WTC11 (cell line): ENCODE measurements around the gene CHAT. TPM values are rescaled to one million over a fixed set of nuclear protein-coding genes. Genes with fewer than 3 reads are reported as not detected.
A peak's percentile ranks its signal among the peaks of the same experiment; 100 is the strongest.

ENCODE experiments used
- ATAC-seq: fragments of 200-7000 bp; cut with Tn5 transposase; 2 replicates; pipeline ENCODE4 v1.10.0; 2021; ENCODE audit warnings: mild to moderate bottlenecking, moderate library complexity
- CTCF ChIA-PET: fragments of 300-600 bp; sonication (Branson Sonifier 250); formaldehyde crosslinking; loops from one replicate; lab custom pipeline; 2021; ENCODE audit warnings: antibody characterized with exemption; lab: Charles Lee
- POLR2A ChIA-PET: fragments of 350-600 bp; sonication (Branson Sonifier 250); formaldehyde crosslinking; loops from one replicate; lab custom pipeline; 2021; ENCODE audit warnings: antibody characterized with exemption; lab: Charles Lee
- DNase-seq: peaks from one replicate; pipeline ENCODE4 v3.0.0; 2021; ENCODE audit warnings: low spot score
- H3K27ac Mint-ChIP-seq: 2 replicates; pipeline ENCODE4 v1.8.0; 2021; ENCODE audit warnings: mixed read lengths
- H3K27me3 Mint-ChIP-seq: 2 replicates; pipeline ENCODE4 v1.8.0; 2021; ENCODE audit warnings: low read depth, mild to moderate bottlenecking, moderate library complexity, mixed read lengths
- H3K36me3 Mint-ChIP-seq: 2 replicates; pipeline ENCODE4 v1.8.0; 2021; ENCODE audit warnings: mixed read lengths
- H3K4me1 Mint-ChIP-seq: 2 replicates; pipeline ENCODE4 v1.8.0; 2022; ENCODE audit warnings: mixed read lengths
- H3K4me3 Mint-ChIP-seq: 2 replicates; pipeline ENCODE4 v1.8.0; 2021; ENCODE audit warnings: mild to moderate bottlenecking, moderate library complexity, mixed read lengths
- H3K9me3 Mint-ChIP-seq: 2 replicates; pipeline ENCODE4 v1.8.0; 2021; ENCODE audit warnings: mixed read lengths
- ARID4B ChIP-seq: sonication (generic); formaldehyde crosslinking; IDR thresholded peaks from 2 replicates; pipeline ENCODE4 v1.8.0; 2023; ENCODE audit warnings: missing genetic modification reagents, mild to moderate bottlenecking, borderline replicate concordance
- ATF2 ChIP-seq: sonication (generic); formaldehyde crosslinking; IDR thresholded peaks from 2 replicates; pipeline ENCODE4 v1.8.1; 2022; ENCODE audit warnings: low read depth, missing genetic modification reagents, borderline replicate concordance
- ATF3 ChIP-seq: sonication (generic); formaldehyde crosslinking; conservative IDR thresholded peaks from 2 replicates; pipeline ENCODE4 v1.8.1; 2022; ENCODE audit warnings: mild to moderate bottlenecking, missing genetic modification reagents
- ETV6 ChIP-seq: sonication (generic); formaldehyde crosslinking; IDR thresholded peaks from 2 replicates; pipeline ENCODE4 v1.8.1; 2022; ENCODE audit warnings: mild to moderate bottlenecking, missing genetic modification reagents
- FOXJ3 ChIP-seq: sonication (generic); formaldehyde crosslinking; IDR thresholded peaks from 2 replicates; pipeline ENCODE4 v1.9.0; 2021; ENCODE audit warnings: missing genetic modification reagents, mild to moderate bottlenecking, borderline replicate concordance
- FOXK1 ChIP-seq: sonication (generic); formaldehyde crosslinking; IDR thresholded peaks from 2 replicates; pipeline ENCODE4 v1.8.0; 2022; ENCODE audit warnings: mild to moderate bottlenecking, moderate library complexity, missing genetic modification reagents
- GTF2I ChIP-seq: fragments of 250-450 bp; sonication (Bioruptor Pico); conservative IDR thresholded peaks from 2 replicates; pipeline ENCODE4 v1.4.0; 2021; ENCODE audit warnings: mild to moderate bottlenecking
- KAT7 ChIP-seq: sonication (generic); formaldehyde crosslinking; IDR thresholded peaks from 2 replicates; pipeline ENCODE4 v1.8.1; 2023; ENCODE audit warnings: missing genetic modification reagents, mild to moderate bottlenecking, borderline replicate concordance
- NFATC4 ChIP-seq: fragments of 250-450 bp; sonication (Bioruptor Pico); IDR thresholded peaks from 2 replicates; pipeline ENCODE4 v1.9.0; 2021; ENCODE audit warnings: mild to moderate bottlenecking
- SMAD3 ChIP-seq: sonication (generic); formaldehyde crosslinking; IDR thresholded peaks from 2 replicates; pipeline ENCODE4 v1.8.0; 2022; ENCODE audit warnings: missing genetic modification reagents, mild to moderate bottlenecking, borderline replicate concordance
- SP1 ChIP-seq: sonication (generic); formaldehyde crosslinking; conservative IDR thresholded peaks from 2 replicates; pipeline ENCODE4 v1.8.1; 2022; ENCODE audit warnings: missing genetic modification reagents
- ZNF219 ChIP-seq: sonication (generic); formaldehyde crosslinking; IDR thresholded peaks from 2 replicates; pipeline ENCODE4 v1.8.0; 2023; ENCODE audit warnings: missing genetic modification reagents, mild to moderate bottlenecking, borderline replicate concordance
- ZNF317 ChIP-seq: sonication (generic); formaldehyde crosslinking; IDR thresholded peaks from 2 replicates; pipeline ENCODE4 v1.8.1; 2023; ENCODE audit warnings: low read depth, mild to moderate bottlenecking, moderate library complexity, missing genetic modification reagents, borderline replicate concordance
- total RNA-seq: library from RNA; stranded (reverse); gene quantifications from 3 replicates; pipeline ENCODE4 v1.2.3, GENCODE V29; 2021
- TF ChIP-seq, protein P1 (sequence below): sonication (generic); formaldehyde crosslinking; IDR thresholded peaks from 2 replicates; pipeline ENCODE4 v1.8.0; 2022; ENCODE audit warnings: mild to moderate bottlenecking, missing genetic modification reagents
- TF ChIP-seq, protein P2 (sequence below): sonication (generic); formaldehyde crosslinking; IDR thresholded peaks from 2 replicates; pipeline ENCODE4 v1.8.0; 2022; ENCODE audit warnings: mild to moderate bottlenecking, missing genetic modification reagents
- TF ChIP-seq, protein P3 (sequence below): sonication (generic); formaldehyde crosslinking; IDR thresholded peaks from 2 replicates; pipeline ENCODE4 v1.8.0; 2022; ENCODE audit warnings: mild to moderate bottlenecking, missing genetic modification reagents
- TF ChIP-seq, protein P4 (sequence below): sonication (generic); formaldehyde crosslinking; IDR thresholded peaks from 2 replicates; pipeline ENCODE4 v1.8.0; 2023; ENCODE audit warnings: missing genetic modification reagents

The CHAT gene
- total RNA-seq, 1 experiment from 2014 or later, result not detected

DNA sequence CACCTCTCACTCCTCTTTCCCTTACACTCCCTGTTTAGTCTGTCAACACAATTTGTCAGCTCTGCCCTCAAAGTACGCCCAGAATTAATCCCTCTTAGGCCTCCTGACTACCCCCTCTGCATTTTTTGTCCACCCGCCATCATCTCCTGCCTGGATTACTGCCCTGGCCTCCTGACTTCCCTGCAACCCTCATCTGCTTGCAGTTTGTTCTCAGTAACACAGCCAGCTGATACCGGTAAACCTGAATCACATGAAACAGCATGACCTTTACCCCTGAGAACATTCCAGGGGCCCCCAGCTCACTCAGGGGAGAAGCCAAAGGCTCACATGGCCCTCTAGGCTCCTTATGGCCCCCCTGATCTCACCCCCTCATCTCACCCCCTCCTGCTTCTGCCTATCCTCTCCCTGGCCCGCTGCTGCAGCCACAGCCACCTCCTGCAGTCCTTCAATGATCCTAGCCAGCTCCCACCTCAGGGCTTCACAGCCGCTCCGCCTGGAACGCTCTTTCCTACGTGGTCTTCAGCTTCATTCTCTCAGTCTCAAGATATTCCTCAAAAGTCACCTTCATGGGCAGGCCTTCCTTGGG lies 74.5 kb downstream of the CHAT start:
- no peak for ATAC-seq
- no peak for TF ChIP-seq GTF2I
- no peak for TF ChIP-seq ETV6 (CRISPR knock-in tag)
- no peak for TF ChIP-seq KAT7 (CRISPR knock-in tag)
- no peak for TF ChIP-seq NFATC4 (CRISPR knock-in tag)
- TF ChIP-seq FOXJ3 (CRISPR knock-in tag), result no peak
- no peak for TF ChIP-seq ZNF219 (CRISPR knock-in tag)
- TF ChIP-seq ZNF317, result no peak
- TF ChIP-seq ARID4B, result no peak
- TF ChIP-seq ATF2 (CRISPR knock-in tag), result no peak
- TF ChIP-seq, protein P1, sequence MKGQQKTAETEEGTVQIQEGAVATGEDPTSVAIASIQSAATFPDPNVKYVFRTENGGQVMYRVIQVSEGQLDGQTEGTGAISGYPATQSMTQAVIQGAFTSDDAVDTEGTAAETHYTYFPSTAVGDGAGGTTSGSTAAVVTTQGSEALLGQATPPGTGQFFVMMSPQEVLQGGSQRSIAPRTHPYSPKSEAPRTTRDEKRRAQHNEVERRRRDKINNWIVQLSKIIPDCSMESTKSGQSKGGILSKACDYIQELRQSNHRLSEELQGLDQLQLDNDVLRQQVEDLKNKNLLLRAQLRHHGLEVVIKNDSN (CRISPR knock-in tag), result no peak
- TF ChIP-seq, protein P2, sequence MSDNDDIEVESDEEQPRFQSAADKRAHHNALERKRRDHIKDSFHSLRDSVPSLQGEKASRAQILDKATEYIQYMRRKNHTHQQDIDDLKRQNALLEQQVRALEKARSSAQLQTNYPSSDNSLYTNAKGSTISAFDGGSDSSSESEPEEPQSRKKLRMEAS, result no peak
- no peak for TF ChIP-seq ATF3 (CRISPR knock-in tag)
- TF ChIP-seq SMAD3 (CRISPR knock-in tag), result no peak
- TF ChIP-seq SP1 (CRISPR knock-in tag), result no peak
- TF ChIP-seq, protein P3, sequence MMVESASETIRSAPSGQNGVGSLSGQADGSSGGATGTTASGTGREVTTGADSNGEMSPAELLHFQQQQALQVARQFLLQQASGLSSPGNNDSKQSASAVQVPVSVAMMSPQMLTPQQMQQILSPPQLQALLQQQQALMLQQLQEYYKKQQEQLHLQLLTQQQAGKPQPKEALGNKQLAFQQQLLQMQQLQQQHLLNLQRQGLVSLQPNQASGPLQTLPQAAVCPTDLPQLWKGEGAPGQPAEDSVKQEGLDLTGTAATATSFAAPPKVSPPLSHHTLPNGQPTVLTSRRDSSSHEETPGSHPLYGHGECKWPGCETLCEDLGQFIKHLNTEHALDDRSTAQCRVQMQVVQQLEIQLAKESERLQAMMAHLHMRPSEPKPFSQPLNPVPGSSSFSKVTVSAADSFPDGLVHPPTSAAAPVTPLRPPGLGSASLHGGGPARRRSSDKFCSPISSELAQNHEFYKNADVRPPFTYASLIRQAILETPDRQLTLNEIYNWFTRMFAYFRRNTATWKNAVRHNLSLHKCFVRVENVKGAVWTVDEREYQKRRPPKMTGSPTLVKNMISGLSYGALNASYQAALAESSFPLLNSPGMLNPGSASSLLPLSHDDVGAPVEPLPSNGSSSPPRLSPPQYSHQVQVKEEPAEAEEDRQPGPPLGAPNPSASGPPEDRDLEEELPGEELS (CRISPR knock-in tag), result no peak
- no peak for TF ChIP-seq FOXK1
- TF ChIP-seq, protein P4, sequence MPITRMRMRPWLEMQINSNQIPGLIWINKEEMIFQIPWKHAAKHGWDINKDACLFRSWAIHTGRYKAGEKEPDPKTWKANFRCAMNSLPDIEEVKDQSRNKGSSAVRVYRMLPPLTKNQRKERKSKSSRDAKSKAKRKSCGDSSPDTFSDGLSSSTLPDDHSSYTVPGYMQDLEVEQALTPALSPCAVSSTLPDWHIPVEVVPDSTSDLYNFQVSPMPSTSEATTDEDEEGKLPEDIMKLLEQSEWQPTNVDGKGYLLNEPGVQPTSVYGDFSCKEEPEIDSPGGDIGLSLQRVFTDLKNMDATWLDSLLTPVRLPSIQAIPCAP (CRISPR knock-in tag), result no peak
- TF ChIP-seq, all 79 proteins: peak for 0
- CTCF ChIA-PET, result interaction anchor here (1.0 to 1.6 kb wide), 4 partner anchors 13 to 95 kb away, joined by 3 to 5 read pairs (median 3); no protein-coding TSS in a partner anchor
- H3K36me3 Mint-ChIP-seq, result peaks cover 32% of the 10 kb centered on the region
- H3K27me3 Mint-ChIP-seq, result peaks cover 95% of the 10 kb centered on the region
- peak overlapping the region; percentile 59 for H3K4me3 Mint-ChIP-seq
- H3K27ac Mint-ChIP-seq, result no peak overlapping the region
- no peak for DNase-seq
- POLR2A ChIA-PET, result no interaction called here
- H3K9me3 Mint-ChIP-seq, result peaks cover 48% of the 10 kb centered on the region
- H3K4me1 Mint-ChIP-seq, result peaks cover 56% of the 10 kb centered on the region
